Neutrophil (primary cell): Measurements from ENCODE around the gene FDX1.

Experiments
- H3K27ac ChIP-seq: fragments of 200-600 bp; sonication (generic); 2 replicates; pipeline ENCODE4 v1.5.1; 2016; ENCODE audit warnings: mild to moderate bottlenecking, moderate library complexity
- H3K27me3 ChIP-seq: fragments of 200-600 bp; sonication (generic); 2 replicates; pipeline ENCODE4 v1.6.0; 2016; ENCODE audit warnings: mild to moderate bottlenecking
- H3K36me3 ChIP-seq: fragments of 200-600 bp; sonication (generic); 2 replicates; pipeline ENCODE4 v1.5.1; 2017
- H3K4me1 ChIP-seq, 2 experiments: fragments of 200-600 bp in 1 of 2; sonication (generic) in 1 of 2; 1 replicate in 1 of 2; 2 replicates in 1 of 2; pipeline versions ENCODE4 v1.5.1 to v1.6.1; 2013 to 2016; ENCODE audit warnings: low read depth in 1 of 2, low read length in 1 of 2, mild to moderate bottlenecking in 1 of 2, moderate library complexity in 1 of 2; ENCODE audit not compliant: control insufficient read depth in 1 of 2, insufficient read depth in 1 of 2
- H3K4me3 ChIP-seq, 2 experiments: fragments of 200-600 bp in 1 of 2; sonication (generic) in 1 of 2; 1 replicate in 1 of 2; 2 replicates in 1 of 2; pipeline ENCODE4 v1.5.1; 2013 to 2016; ENCODE audit warnings: low read depth in 1 of 2, low read length in 1 of 2, mild to moderate bottlenecking in 1 of 2, moderate library complexity in 1 of 2
- H3K9me3 ChIP-seq: fragments of 200-600 bp; sonication (generic); 2 replicates; pipeline ENCODE4 v1.5.1; 2016
- TF ChIP-seq, protein P1 (sequence below): fragments of 200-600 bp; sonication (generic); IDR thresholded peaks from 2 replicates; pipeline ENCODE4 v1.5.1; 2016; ENCODE audit warnings: antibody characterized with exemption

FDX1 gene

DNA sequence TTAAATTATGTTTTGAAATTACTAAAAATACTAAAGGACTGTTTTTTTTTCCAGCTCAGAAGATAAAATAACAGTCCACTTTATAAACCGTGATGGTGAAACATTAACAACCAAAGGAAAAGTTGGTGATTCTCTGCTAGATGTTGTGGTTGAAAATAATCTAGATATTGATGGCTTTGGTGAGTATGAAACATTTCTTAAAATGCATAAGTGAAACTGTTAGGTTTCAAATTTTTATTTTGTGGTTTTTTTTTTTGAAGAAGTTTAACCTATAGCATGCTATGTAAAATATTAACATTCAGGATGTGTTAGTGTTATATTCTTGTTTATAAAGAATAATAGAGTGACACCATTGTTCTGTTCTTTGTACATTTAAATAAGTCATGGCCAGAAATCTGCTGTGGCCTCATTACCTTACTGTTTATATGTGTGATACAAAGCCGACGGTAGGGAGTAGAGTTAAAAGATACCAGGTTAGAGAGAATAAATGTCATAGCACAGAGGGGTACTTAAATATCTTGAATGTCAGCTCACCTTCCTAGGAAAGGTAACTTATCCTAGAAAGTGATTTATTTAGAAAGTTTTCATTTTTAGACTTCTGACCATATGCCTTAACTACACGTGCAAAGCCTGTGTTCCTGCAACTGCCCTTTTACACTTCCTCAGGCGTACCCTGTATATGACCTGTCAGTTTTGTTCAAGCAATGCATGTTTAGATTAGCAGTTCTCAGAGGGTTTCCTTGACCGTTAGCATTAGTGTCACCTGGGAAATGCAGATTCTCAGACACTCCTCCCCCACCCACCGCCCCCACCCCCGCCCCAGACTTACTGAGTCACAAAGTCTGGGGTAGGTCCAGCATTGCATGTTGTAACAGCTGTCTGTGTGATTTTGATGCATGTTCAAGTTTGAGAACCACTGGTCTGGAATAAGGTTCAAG is 6.3 kb downstream of the FDX1 start:
- H3K36me3 ChIP-seq, result no peaks in the 10 kb centered on the region
- H3K27me3 ChIP-seq, result peaks cover 10% of the 10 kb centered on the region
- TF ChIP-seq, protein P1, sequence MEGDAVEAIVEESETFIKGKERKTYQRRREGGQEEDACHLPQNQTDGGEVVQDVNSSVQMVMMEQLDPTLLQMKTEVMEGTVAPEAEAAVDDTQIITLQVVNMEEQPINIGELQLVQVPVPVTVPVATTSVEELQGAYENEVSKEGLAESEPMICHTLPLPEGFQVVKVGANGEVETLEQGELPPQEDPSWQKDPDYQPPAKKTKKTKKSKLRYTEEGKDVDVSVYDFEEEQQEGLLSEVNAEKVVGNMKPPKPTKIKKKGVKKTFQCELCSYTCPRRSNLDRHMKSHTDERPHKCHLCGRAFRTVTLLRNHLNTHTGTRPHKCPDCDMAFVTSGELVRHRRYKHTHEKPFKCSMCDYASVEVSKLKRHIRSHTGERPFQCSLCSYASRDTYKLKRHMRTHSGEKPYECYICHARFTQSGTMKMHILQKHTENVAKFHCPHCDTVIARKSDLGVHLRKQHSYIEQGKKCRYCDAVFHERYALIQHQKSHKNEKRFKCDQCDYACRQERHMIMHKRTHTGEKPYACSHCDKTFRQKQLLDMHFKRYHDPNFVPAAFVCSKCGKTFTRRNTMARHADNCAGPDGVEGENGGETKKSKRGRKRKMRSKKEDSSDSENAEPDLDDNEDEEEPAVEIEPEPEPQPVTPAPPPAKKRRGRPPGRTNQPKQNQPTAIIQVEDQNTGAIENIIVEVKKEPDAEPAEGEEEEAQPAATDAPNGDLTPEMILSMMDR, result no peak
- H3K4me1 ChIP-seq, result peaks cover 4 to 6% of the 10 kb centered on the region in 2 experiments
- no peak overlapping the region for H3K4me3 ChIP-seq
- H3K9me3 ChIP-seq, result no peaks in the 10 kb centered on the region
- no peak overlapping the region for H3K27ac ChIP-seq

DNA sequence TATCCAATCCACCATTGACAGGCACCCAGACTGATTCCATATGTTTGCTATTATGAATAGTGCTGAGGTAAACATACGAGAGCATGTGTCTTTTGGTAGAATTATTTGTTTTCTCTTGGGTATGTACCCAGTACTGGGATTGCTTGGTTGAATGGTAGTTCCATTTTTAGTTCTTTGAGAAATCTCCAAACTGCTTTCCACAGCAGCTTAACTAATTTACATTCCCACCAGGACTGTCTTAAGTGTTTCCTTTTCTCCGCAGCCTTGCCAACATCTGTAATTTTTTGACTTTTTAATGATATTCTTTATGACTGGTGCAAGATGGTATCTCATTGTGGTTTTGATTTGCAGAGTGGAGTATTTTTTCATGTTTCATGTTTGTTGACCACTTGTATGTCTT is 8.3 kb downstream of the FDX1 start:
- H3K4me3 ChIP-seq, result no peak overlapping the region
- no peaks in the 10 kb centered on the region for H3K9me3 ChIP-seq
- TF ChIP-seq, protein P1, result no peak
- H3K4me1 ChIP-seq, result no peaks in the 10 kb centered on the region
- H3K27ac ChIP-seq, result no peak overlapping the region
- H3K27me3 ChIP-seq, result no peaks in the 10 kb centered on the region
- H3K36me3 ChIP-seq, result no peaks in the 10 kb centered on the region

DNA sequence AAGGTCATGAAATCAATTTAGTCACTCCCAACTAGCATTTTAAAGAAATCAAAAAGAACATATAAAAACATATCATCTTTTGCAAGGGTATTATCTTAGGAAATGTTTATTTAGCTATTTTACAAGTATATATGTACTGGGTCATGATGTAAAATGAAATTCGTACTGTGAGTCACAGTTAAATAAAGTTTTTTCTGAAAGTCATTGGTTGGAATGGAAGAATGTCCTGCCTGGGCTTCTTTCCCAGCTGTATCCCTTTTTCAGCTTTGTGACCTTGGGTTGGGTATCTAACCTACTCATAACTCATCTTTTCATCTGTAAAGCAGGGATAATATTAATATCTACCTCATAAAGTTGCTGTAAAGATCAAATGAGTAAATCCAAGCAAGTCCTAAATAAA is 15.7 kb downstream of the FDX1 start:
- no peaks in the 10 kb centered on the region for H3K4me1 ChIP-seq
- no peak overlapping the region for H3K27ac ChIP-seq
- TF ChIP-seq, protein P1, result no peak
- no peaks in the 10 kb centered on the region for H3K36me3 ChIP-seq
- no peaks in the 10 kb centered on the region for H3K9me3 ChIP-seq
- no peak overlapping the region for H3K4me3 ChIP-seq
- H3K27me3 ChIP-seq, result no peaks in the 10 kb centered on the region

DNA sequence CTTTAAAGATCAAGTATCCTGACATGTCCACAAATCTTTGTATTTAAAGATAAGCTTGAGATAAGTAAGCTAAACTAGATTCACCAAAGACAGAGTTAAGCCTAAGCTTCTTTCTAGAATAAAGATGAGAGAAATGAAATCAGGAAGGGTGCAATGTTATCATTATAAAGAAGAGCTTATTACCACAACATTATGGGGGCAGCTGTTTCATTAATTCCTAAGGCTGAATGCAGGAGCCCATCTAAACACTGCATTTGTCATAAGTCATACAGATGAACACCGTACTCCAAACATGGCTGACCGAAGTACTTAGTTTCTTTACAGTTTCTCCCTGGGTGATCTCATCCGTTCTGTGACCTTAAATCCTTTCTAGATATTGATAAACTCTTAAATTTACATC is 16.3 kb downstream of the FDX1 start:
- Histone ChIP-seq H3K4me3 (no peak overlapping the region), H3K9me3 (no peaks in the 10 kb centered on the region), H3K4me1 (no peaks in the 10 kb centered on the region), H3K27me3 (no peaks in the 10 kb centered on the region), H3K27ac (no peak overlapping the region), H3K36me3 (no peaks in the 10 kb centered on the region)
- TF ChIP-seq, protein P1, result no peak

DNA sequence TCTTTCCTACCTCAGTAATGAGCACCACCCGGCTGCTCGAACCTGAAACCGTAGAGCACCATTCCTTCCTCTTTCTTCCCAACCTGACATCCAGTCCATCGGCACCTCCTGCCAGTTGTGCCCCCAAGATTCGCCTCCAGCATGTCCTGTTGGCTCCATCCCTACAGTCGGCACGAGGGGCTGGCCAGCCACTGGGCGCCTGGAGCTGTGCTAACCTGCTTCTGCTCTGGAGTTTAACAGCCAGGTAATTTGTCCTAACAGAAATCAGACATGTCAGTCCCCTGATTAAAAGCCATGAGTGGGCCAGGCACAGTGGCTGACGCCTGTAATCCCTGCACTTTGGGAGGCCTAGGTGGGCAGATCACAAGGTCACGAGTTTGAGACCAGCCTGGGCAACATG is 16.8 kb downstream of the FDX1 start:
- TF ChIP-seq, protein P1, result no peak
- Histone ChIP-seq H3K36me3 (no peaks in the 10 kb centered on the region), H3K27ac (no peak overlapping the region), H3K9me3 (no peaks in the 10 kb centered on the region), H3K27me3 (no peaks in the 10 kb centered on the region), H3K4me3 (no peak overlapping the region), H3K4me1 (no peaks in the 10 kb centered on the region)
